Activated CD4-positive, alpha-beta memory T cell treated with anti-CD3 and anti-CD28 coated beads, Interleukin-2, amount 10 ng/mL, durations not matched to agents 7 days and 5 days (primary cell): Measurements from ENCODE around the gene UBE2E1. TPM values are rescaled to one million over a fixed set of nuclear protein-coding genes. Genes with fewer than 3 reads are reported as not detected.

ENCODE experiments used
- CTCF ChIA-PET: fragments of 350-600 bp; sonication (Branson Sonifier 250); formaldehyde crosslinking; loops from one replicate; lab custom pipeline; 2021; ENCODE audit warnings: antibody characterized with exemption, inconsistent platforms; lab: Charles Lee
- POLR2A ChIA-PET: fragments of 350-600 bp; sonication (Branson Sonifier 250); formaldehyde crosslinking; loops from one replicate; lab custom pipeline; 2021; ENCODE audit warnings: antibody characterized with exemption; lab: Charles Lee
- DNase-seq: peaks from one replicate; pipeline ENCODE4 v3.0.0-alpha.2; 2020
- H3K27ac Mint-ChIP-seq: one replicate; pipeline ENCODE4 v1.8.0; 2021; ENCODE audit warnings: mild to moderate bottlenecking, mixed read lengths
- H3K27me3 Mint-ChIP-seq: one replicate; pipeline ENCODE4 v1.8.0; 2021; ENCODE audit warnings: mixed read lengths
- H3K36me3 Mint-ChIP-seq: one replicate; pipeline ENCODE4 v1.8.0; 2021; ENCODE audit warnings: low read depth, mixed read lengths
- H3K4me1 Mint-ChIP-seq: one replicate; pipeline ENCODE4 v1.8.0; 2021; ENCODE audit warnings: mixed read lengths
- H3K4me3 Mint-ChIP-seq: one replicate; pipeline ENCODE4 v1.8.0; 2021; ENCODE audit warnings: mild to moderate bottlenecking, mixed read lengths
- H3K9me3 Mint-ChIP-seq: one replicate; pipeline ENCODE4 v1.8.0; 2021; ENCODE audit warnings: mixed read lengths
- total RNA-seq, 2 experiments: library from RNA; stranded (reverse); gene quantifications; one replicate each; pipeline ENCODE4 v1.2.3, GENCODE V29; 2021

Gene UBE2E1
- total RNA-seq, 2 experiments from 2014 or later = 64.0 to 72.8 TPM

- ChIA-PET POLR2A (interaction anchor here (1.4 to 1.5 kb wide), 2 partner anchors 12 to 18 kb away, joined by 3 to 4 read pairs; no protein-coding TSS in a partner anchor), CTCF (interaction anchor here (2.5 kb wide), 1 partner anchor 35 kb away, joined by 7 read pairs; no protein-coding TSS in a partner anchor)
- Mint-ChIP-seq H3K4me1 (peaks cover 19% of the 10 kb centered on the region), H3K27me3 (no peaks in the 10 kb centered on the region), H3K36me3 (peaks cover 27% of the 10 kb centered on the region), H3K9me3 (no peaks in the 10 kb centered on the region), H3K27ac (no peak overlapping the region), H3K4me3 (no peak overlapping the region)
- DNase-seq = no peak
Observed at GRCh38 chr3:23923786-23924185, 118.0 kb downstream of the UBE2E1 start.

GRCh38 chr3:23926246-23926645 is 120.5 kb downstream of the UBE2E1 start:
- no peaks in the 10 kb centered on the region for H3K27me3 Mint-ChIP-seq
- ChIA-PET POLR2A (interaction anchor here (1.6 to 2.2 kb wide), 3 partner anchors 9 to 20 kb away, joined by 6 to 20 read pairs (median 6); partner anchors contain the start of genes NKIRAS1 and RPL15), CTCF (no interaction called here)
- no peaks in the 10 kb centered on the region for H3K4me1 Mint-ChIP-seq
- H3K9me3 Mint-ChIP-seq = no peaks in the 10 kb centered on the region
- H3K4me3 Mint-ChIP-seq = no peak overlapping the region
- H3K36me3 Mint-ChIP-seq = peaks cover 5% of the 10 kb centered on the region
- no peak for DNase-seq
- no peak overlapping the region for H3K27ac Mint-ChIP-seq

- CTCF ChIA-PET = interaction anchor here (2.1 kb wide), 1 partner anchor 10 kb away, joined by 6 read pairs; the partner anchor contains the start of genes NKIRAS1 and RPL15
- Mint-ChIP-seq H3K9me3 (no peaks in the 10 kb centered on the region), H3K4me3 (no peak overlapping the region), H3K27ac (no peak overlapping the region), H3K4me1 (peaks cover 2% of the 10 kb centered on the region), H3K36me3 (peaks cover 3% of the 10 kb centered on the region), H3K27me3 (peaks cover 2% of the 10 kb centered on the region)
- no peak for DNase-seq
- POLR2A ChIA-PET = interaction anchor here (1.6 to 2.2 kb wide), 2 partner anchors 9 to 20 kb away, joined by 6 to 20 read pairs; partner anchors contain the start of genes NKIRAS1 and RPL15
Observed at GRCh38 chr3:23926736-23927135, 121.0 kb downstream of the UBE2E1 start.

GRCh38 chr3:23928524-23928923 is 122.8 kb downstream of the UBE2E1 start:
- Mint-ChIP-seq H3K4me1 (peaks cover 2% of the 10 kb centered on the region), H3K36me3 (no peaks in the 10 kb centered on the region), H3K4me3 (no peak overlapping the region), H3K27me3 (peaks cover 2% of the 10 kb centered on the region), H3K27ac (no peak overlapping the region), H3K9me3 (no peaks in the 10 kb centered on the region)
- ChIA-PET CTCF (interaction anchor here (0.5 to 2.1 kb wide), 3 partner anchors 12 to 28 kb away, joined by 3 to 6 read pairs (median 4); partner anchors contain the start of genes NKIRAS1 and RPL15), POLR2A (interaction anchor here (1.0 to 4.3 kb wide), 3 partner anchors 11 to 18 kb away, joined by 3 to 20 read pairs (median 20); partner anchors contain the start of genes NKIRAS1 and RPL15)
- no peak for DNase-seq

- CTCF ChIA-PET = no interaction called here
- no peaks in the 10 kb centered on the region for H3K9me3 Mint-ChIP-seq
Observed at GRCh38 chr3:23931597-23931996, 125.8 kb downstream of the UBE2E1 start.

GRCh38 chr3:23932571-23932970 is 126.8 kb downstream of the UBE2E1 start:
- POLR2A ChIA-PET = interaction anchor here (4.3 kb wide), 1 partner anchor 15 kb away, joined by 20 read pairs; the partner anchor contains the start of genes NKIRAS1 and RPL15
- DNase-seq = no peak
- peaks cover 13% of the 10 kb centered on the region for H3K27me3 Mint-ChIP-seq

More at GRCh38 chr3:23931597-23931996, 125.8 kb downstream of the UBE2E1 start:
- H3K4me3 Mint-ChIP-seq = no peak overlapping the region
- POLR2A ChIA-PET = interaction anchor here (4.3 kb wide), 1 partner anchor 14 kb away, joined by 20 read pairs; the partner anchor contains the start of genes NKIRAS1 and RPL15
- peaks cover 2% of the 10 kb centered on the region for H3K4me1 Mint-ChIP-seq
- H3K27me3 Mint-ChIP-seq = peaks cover 8% of the 10 kb centered on the region
- no peak for DNase-seq
- no peak overlapping the region for H3K27ac Mint-ChIP-seq
- no peaks in the 10 kb centered on the region for H3K36me3 Mint-ChIP-seq

GRCh38 chr3:23934253-23934652 is 128.5 kb downstream of the UBE2E1 start:
- H3K27me3 Mint-ChIP-seq = peaks cover 15% of the 10 kb centered on the region
- no peak for DNase-seq
- H3K36me3 Mint-ChIP-seq = no peaks in the 10 kb centered on the region
- H3K27ac Mint-ChIP-seq = no peak overlapping the region
- peaks cover 2% of the 10 kb centered on the region for H3K4me1 Mint-ChIP-seq
- no peak overlapping the region for H3K4me3 Mint-ChIP-seq
- ChIA-PET POLR2A (interaction anchor here (1.3 kb wide), 1 partner anchor 17 kb away, joined by 4 read pairs; the partner anchor contains the start of genes NKIRAS1 and RPL15), CTCF (no interaction called here)
- no peaks in the 10 kb centered on the region for H3K9me3 Mint-ChIP-seq

More at GRCh38 chr3:23932571-23932970, 126.8 kb downstream of the UBE2E1 start:
- Mint-ChIP-seq H3K36me3 (no peaks in the 10 kb centered on the region), H3K27ac (no peak overlapping the region), H3K4me1 (peaks cover 2% of the 10 kb centered on the region), H3K9me3 (no peaks in the 10 kb centered on the region), H3K4me3 (no peak overlapping the region)
- CTCF ChIA-PET = no interaction called here

- peaks cover 18% of the 10 kb centered on the region for H3K27me3 Mint-ChIP-seq
- no peak overlapping the region for H3K27ac Mint-ChIP-seq
- ChIA-PET CTCF (interaction anchor here (0.7 kb wide), 1 partner anchor 151 kb away, joined by 3 read pairs; no protein-coding TSS in a partner anchor), POLR2A (no interaction called here)
- no peak for DNase-seq
- H3K4me3 Mint-ChIP-seq = no peak overlapping the region
- H3K36me3 Mint-ChIP-seq = no peaks in the 10 kb centered on the region
- no peaks in the 10 kb centered on the region for H3K4me1 Mint-ChIP-seq
- H3K9me3 Mint-ChIP-seq = no peaks in the 10 kb centered on the region
Observed at GRCh38 chr3:23937296-23937695, 131.5 kb downstream of the UBE2E1 start.

GRCh38 chr3:23938688-23939087 is 132.9 kb downstream of the UBE2E1 start:
- no peak overlapping the region for H3K27ac Mint-ChIP-seq
- no peak for DNase-seq
- ChIA-PET POLR2A (interaction anchor here (1.8 kb wide), 1 partner anchor 21 kb away, joined by 6 read pairs; the partner anchor contains the start of genes NKIRAS1 and RPL15), CTCF (no interaction called here)
- no peaks in the 10 kb centered on the region for H3K9me3 Mint-ChIP-seq
- H3K27me3 Mint-ChIP-seq = peaks cover 30% of the 10 kb centered on the region
- H3K4me3 Mint-ChIP-seq = no peak overlapping the region
- H3K36me3 Mint-ChIP-seq = no peaks in the 10 kb centered on the region
- H3K4me1 Mint-ChIP-seq = no peaks in the 10 kb centered on the region

- Mint-ChIP-seq H3K4me1 (peaks cover 8% of the 10 kb centered on the region), H3K27me3 (peaks cover 35% of the 10 kb centered on the region), H3K4me3 (no peak overlapping the region), H3K36me3 (no peaks in the 10 kb centered on the region), H3K9me3 (no peaks in the 10 kb centered on the region), H3K27ac (no peak overlapping the region)
- DNase-seq = no peak
- POLR2A ChIA-PET = interaction anchor here (0.9 to 1.6 kb wide), 3 partner anchors 17 to 24 kb away, joined by 3 to 9 read pairs (median 4); partner anchors contain the start of genes NKIRAS1 and RPL15
- CTCF ChIA-PET = no interaction called here
Observed at GRCh38 chr3:23940775-23941174, 135.0 kb downstream of the UBE2E1 start.

Other genes with a start within 250 kb of the UBE2E1 start
- 1 to 10 TPM; 3.0 to 3.1 TPM for gene NKIRAS1, start 111.0 kb downstream of the UBE2E1 start, total RNA-seq
- gene RPL15, start 111.2 kb downstream of the UBE2E1 start, total RNA-seq = 1,000 to 10,000 TPM; 1,398 to 1,426 TPM
- 1 to 10 TPM; 6.2 to 8.2 TPM for gene NR1D2, start 139.3 kb downstream of the UBE2E1 start, total RNA-seq